Measurements from ENCODE around the gene CSK.

- TF ChIP-seq CTCF (IDR thresholded peaks at IDR 0.05) = no peak
- no peak for TF ChIP-seq POLR2A (IDR thresholded peaks at IDR 0.05)
Observed at GRCh38 chr15:74791667-74792066, 9.8 kb downstream of the CSK start.

Measured in esophagus squamous epithelium (tissue), 4 donors.